OCI-LY7 (cell line): ENCODE data around the gene FAM118A. TPM values are rescaled to one million over a fixed set of nuclear protein-coding genes. Genes with fewer than 3 reads are reported as not detected.

Source experiments
- BruUV-seq: library from RNA; stranded (reverse); fragments of 400-500 nt; replicated peaks from 2 replicates; lab custom pipeline; 2021; lab: Mats Ljungman, UMichigan
- CTCF ChIA-PET: fragments of 300-600 bp; sonication (Branson Sonifier 250); formaldehyde crosslinking; loops from one replicate; lab custom pipeline; 2022; ENCODE audit warnings: antibody characterized with exemption; ENCODE audit not compliant: unreplicated experiment; lab: Charles Lee
- POLR2A ChIA-PET: fragments of 300-600 bp; sonication (Branson Sonifier 250); formaldehyde crosslinking; loops from one replicate; lab custom pipeline; 2022; ENCODE audit warnings: antibody characterized with exemption; lab: Charles Lee
- DNase-seq: peaks from one replicate; pipeline ENCODE4 v3.0.0-alpha.2; 2015; ENCODE audit warnings: low spot score
- H2AFZ ChIP-seq: fragments of 200-600 bp; sonication (generic), shearing (Covaris generic); 2 replicates; pipeline ENCODE4 v1.6.1; 2014; ENCODE audit warnings: mild to moderate bottlenecking, antibody characterized with exemption, low read length, moderate library complexity
- H3K27ac ChIP-seq: fragments of 200-600 bp; sonication (generic); 2 replicates; pipeline ENCODE4 v1.5.1; 2014; ENCODE audit warnings: mixed run types, low read depth, mild to moderate bottlenecking, moderate library complexity, low read length, inconsistent platforms; ENCODE audit not compliant: poor library complexity, severe bottlenecking
- H3K36me3 ChIP-seq: fragments of 200-600 bp; sonication (generic); 2 replicates; pipeline ENCODE4 v1.6.1; 2014; ENCODE audit warnings: mild to moderate bottlenecking, antibody characterized with exemption, low read length, moderate library complexity, mixed read lengths; ENCODE audit not compliant: insufficient read depth
- H3K4me1 ChIP-seq: fragments of 200-600 bp; sonication (generic); 2 replicates; pipeline ENCODE4 v1.5.1; 2014; ENCODE audit warnings: mild to moderate bottlenecking, low read length; ENCODE audit not compliant: insufficient read depth, poor library complexity, severe bottlenecking
- H3K4me2 ChIP-seq: fragments of 200-600 bp; sonication (generic); 2 replicates; pipeline ENCODE4 v1.6.1; 2014; ENCODE audit warnings: mild to moderate bottlenecking, low read length
- H3K4me3 ChIP-seq: fragments of 200-600 bp; sonication (generic); 2 replicates; pipeline ENCODE4 v1.5.1; 2014; ENCODE audit warnings: mild to moderate bottlenecking, low read depth, low read length; ENCODE audit not compliant: poor library complexity, severe bottlenecking
- H3K79me2 ChIP-seq: fragments of 200-600 bp; sonication (generic); 2 replicates; pipeline ENCODE4 v1.6.1; 2016; ENCODE audit warnings: low read depth, mild to moderate bottlenecking, low read length, moderate library complexity, mixed read lengths; ENCODE audit not compliant: insufficient read depth
- H3K9me2 ChIP-seq: fragments of 200-600 bp; sonication (generic); 2 replicates; pipeline ENCODE4 v1.6.1; 2016; ENCODE audit warnings: mild to moderate bottlenecking, low read length, mixed read lengths; ENCODE audit not compliant: insufficient read depth
- H3K9me3 ChIP-seq: fragments of 200-600 bp; sonication (generic); 2 replicates; pipeline ENCODE4 v1.6.1; 2014; ENCODE audit warnings: mild to moderate bottlenecking, mixed run types, low read length, mixed read lengths
- H4K20me1 ChIP-seq: fragments of 200-600 bp; sonication (generic); 2 replicates; pipeline ENCODE4 v1.6.1; 2014; ENCODE audit warnings: mild to moderate bottlenecking, antibody characterized with exemption, low read length, moderate library complexity, mixed read lengths; ENCODE audit not compliant: insufficient read depth
- EZH2phosphoT487 ChIP-seq: fragments of 200-600 bp; sonication (generic); IDR thresholded peaks from 2 replicates; pipeline ENCODE4 v1.6.1; 2018; ENCODE audit warnings: low read depth, borderline replicate concordance, mild to moderate bottlenecking, mixed run types, antibody characterized with exemption, low read length, moderate library complexity, mixed read lengths
- intact Hi-C: fragments of 100-400 bp; cut with micrococcal nuclease; formaldehyde crosslinking; loops from one replicate; pipeline ENCODE4 v1.10.0; 2022; ENCODE audit not compliant: unreplicated experiment
- total RNA-seq, 2 experiments: library from RNA; depleted of rRNA in 1 of 2; stranded (reverse); fragments of >200 nt in 1 of 2; shearing (Covaris generic) in 1 of 2; gene quantifications; 2 replicates each; pipeline ENCODE4 v1.2.3, GENCODE V29; 2014 to 2022
- TF ChIP-seq, protein P1 (sequence below): fragments of 200-600 bp; sonication (generic); conservative IDR thresholded peaks from 2 replicates; pipeline ENCODE4 v1.5.1; 2014; ENCODE audit warnings: mild to moderate bottlenecking, antibody characterized with exemption, low read length, moderate library complexity, mixed read lengths

FAM118A gene
- total RNA-seq, 2 experiments from 2014 or later: 27.6 to 41.5 TPM

DNA sequence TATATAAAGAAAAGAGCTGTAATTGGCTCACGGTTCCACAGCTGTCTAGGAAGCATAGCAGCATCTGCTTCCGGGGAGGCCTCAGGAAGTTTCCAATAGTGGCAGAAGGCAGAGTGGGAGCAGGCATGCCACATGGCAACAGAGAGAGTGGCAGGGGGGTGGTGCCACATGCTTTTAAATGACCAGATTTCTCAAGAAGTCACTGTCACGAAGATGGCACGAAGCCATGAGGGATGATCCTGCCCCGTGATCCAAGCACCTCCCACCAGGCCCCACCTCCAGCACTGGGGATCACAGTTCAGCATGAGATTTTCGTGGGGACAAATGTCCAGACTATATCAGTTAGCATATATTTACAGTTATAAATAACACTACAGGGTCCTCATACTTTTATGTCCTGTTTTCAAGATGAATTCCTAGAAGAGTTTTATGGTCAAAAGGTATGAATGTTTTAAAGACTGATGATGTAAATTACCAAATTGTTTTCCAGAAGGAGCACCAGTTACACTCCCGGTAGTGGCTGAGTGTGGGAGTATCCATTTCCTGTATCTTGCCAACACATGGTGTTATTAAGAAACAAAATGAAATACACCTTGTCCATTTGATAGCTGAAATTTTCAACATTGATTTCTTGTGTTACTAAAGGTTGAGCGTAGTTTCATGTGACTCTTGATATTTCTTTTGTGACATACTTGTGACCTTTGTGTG is 19.2 kb downstream of the FAM118A start:
- ChIA-PET CTCF (no interaction called here), POLR2A (no interaction called here)
- Histone ChIP-seq H3K36me3 (peaks cover 68% of the 10 kb centered on the region), H3K9me2 (no peaks in the 10 kb centered on the region), H3K27ac (no peak overlapping the region), H2AFZ (no peak overlapping the region), H4K20me1 (no peaks in the 10 kb centered on the region), H3K79me2 (no peaks in the 10 kb centered on the region), H3K4me1 (no peaks in the 10 kb centered on the region), H3K4me2 (no peak overlapping the region), H3K9me3 (no peaks in the 10 kb centered on the region), H3K4me3 (no peak overlapping the region)
- no TSS peak for BruUV-seq
- TF ChIP-seq EZH2phosphoT487: no peak
- TF ChIP-seq, protein P1, sequence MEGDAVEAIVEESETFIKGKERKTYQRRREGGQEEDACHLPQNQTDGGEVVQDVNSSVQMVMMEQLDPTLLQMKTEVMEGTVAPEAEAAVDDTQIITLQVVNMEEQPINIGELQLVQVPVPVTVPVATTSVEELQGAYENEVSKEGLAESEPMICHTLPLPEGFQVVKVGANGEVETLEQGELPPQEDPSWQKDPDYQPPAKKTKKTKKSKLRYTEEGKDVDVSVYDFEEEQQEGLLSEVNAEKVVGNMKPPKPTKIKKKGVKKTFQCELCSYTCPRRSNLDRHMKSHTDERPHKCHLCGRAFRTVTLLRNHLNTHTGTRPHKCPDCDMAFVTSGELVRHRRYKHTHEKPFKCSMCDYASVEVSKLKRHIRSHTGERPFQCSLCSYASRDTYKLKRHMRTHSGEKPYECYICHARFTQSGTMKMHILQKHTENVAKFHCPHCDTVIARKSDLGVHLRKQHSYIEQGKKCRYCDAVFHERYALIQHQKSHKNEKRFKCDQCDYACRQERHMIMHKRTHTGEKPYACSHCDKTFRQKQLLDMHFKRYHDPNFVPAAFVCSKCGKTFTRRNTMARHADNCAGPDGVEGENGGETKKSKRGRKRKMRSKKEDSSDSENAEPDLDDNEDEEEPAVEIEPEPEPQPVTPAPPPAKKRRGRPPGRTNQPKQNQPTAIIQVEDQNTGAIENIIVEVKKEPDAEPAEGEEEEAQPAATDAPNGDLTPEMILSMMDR: no peak
- DNase-seq: no peak
- intact Hi-C loops: no loop called here

DNA sequence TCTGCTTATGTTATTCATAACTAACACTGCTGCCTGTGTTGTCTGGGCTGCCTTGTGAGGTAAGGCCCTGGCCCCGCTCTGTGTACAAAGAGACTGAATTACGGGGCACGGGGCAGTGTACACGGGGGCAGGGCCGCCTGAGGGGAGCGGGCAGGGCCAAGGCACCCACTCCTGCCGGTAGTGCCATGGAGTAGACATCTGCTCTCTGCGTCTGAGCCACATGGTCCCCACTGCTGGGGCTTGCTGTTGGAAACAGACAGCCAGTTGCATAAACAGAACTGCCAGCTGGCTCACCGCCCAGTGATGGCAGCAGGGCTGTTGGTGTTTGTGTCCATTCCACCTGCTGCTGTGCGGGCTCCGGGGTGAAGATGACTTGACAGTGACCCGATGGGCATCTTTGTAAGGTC is 19.8 kb downstream of the FAM118A start:
- no TSS peak for BruUV-seq
- Histone ChIP-seq H3K9me2 (no peaks in the 10 kb centered on the region), H3K27ac (no peak overlapping the region), H3K9me3 (no peaks in the 10 kb centered on the region), H3K4me1 (no peaks in the 10 kb centered on the region), H2AFZ (no peak overlapping the region), H4K20me1 (no peaks in the 10 kb centered on the region), H3K79me2 (no peaks in the 10 kb centered on the region), H3K36me3 (peaks cover 68% of the 10 kb centered on the region), H3K4me2 (no peak overlapping the region), H3K4me3 (no peak overlapping the region)
- intact Hi-C loops: no loop called here
- ChIA-PET CTCF (interaction anchor here (0.5 kb wide), 1 partner anchor 1540 kb away, joined by 3 read pairs; no protein-coding TSS in a partner anchor), POLR2A (no interaction called here)
- no peak for TF ChIP-seq EZH2phosphoT487
- TF ChIP-seq, protein P1: no peak
- no peak for DNase-seq

DNA sequence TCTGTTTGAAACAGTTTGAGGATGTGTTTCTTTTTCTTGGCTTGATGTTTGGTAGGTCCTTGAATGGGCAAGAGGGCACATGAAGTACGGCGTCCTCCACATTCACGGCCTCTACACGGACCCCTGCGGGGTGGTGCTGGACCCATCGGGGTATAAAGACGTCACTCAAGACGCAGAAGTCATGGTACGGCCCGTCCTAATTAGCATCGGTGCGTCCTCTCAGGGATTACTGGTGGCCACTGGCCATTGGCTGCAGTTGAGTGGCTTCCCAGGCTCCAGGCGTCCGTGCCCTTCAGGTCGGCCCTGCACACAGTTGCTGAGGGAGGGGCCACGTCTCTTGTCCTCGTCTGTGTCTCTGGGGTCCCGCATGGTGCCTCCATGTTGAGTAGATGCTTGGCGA is 20.8 kb downstream of the FAM118A start:
- CTCF ChIA-PET: no interaction called here
- intact Hi-C loops: no loop called here
- Histone ChIP-seq H3K4me2 (no peak overlapping the region), H3K4me1 (no peaks in the 10 kb centered on the region), H3K27ac (no peak overlapping the region), H3K9me3 (no peaks in the 10 kb centered on the region), H4K20me1 (no peaks in the 10 kb centered on the region), H3K79me2 (no peaks in the 10 kb centered on the region), H3K4me3 (no peak overlapping the region), H3K36me3 (peaks cover 69% of the 10 kb centered on the region), H2AFZ (no peak overlapping the region), H3K9me2 (no peaks in the 10 kb centered on the region)
- POLR2A ChIA-PET: no interaction called here
- DNase-seq: no peak
- TF ChIP-seq, protein P1: no peak
- no peak for TF ChIP-seq EZH2phosphoT487
- BruUV-seq: no TSS peak
